ENCODE measurements around the gene TSHR.
"Not testable (repeated sequence)": the region's sequence is repeated elsewhere in the genome, so short reads cannot be mapped to it uniquely, and the experiment has no call there.

The TSHR gene

GRCh38 chr14:81005540-81006228 is 50.3 kb downstream of the TSHR start:
- TF ChIP-seq POLR2A (IDR thresholded peaks at IDR 0.05; ENCODE audit: low read depth, low read length) (no peak), TAF1 (IDR thresholded peaks at IDR 0.05; ENCODE audit: borderline replicate concordance, low read depth, low read length) (no peak), POLR2AphosphoS5 (IDR thresholded peaks at IDR 0.05; ENCODE audit: low read depth, low read length) (no peak)
- DNase-seq (ENCODE audit: insufficient read length) = no peak
- FAIRE-seq = no peak

GRCh38 chr14:81006266-81006665 is 50.8 kb downstream of the TSHR start:
- FAIRE-seq (no peak), DNase-seq (ENCODE audit: insufficient read length) (no peak)
- TF ChIP-seq POLR2AphosphoS5 (IDR thresholded peaks at IDR 0.05; ENCODE audit: low read depth, low read length) = no peak
- TF ChIP-seq TAF1 (IDR thresholded peaks at IDR 0.05; ENCODE audit: borderline replicate concordance, low read depth, low read length) = no peak
- no peak for TF ChIP-seq POLR2A (IDR thresholded peaks at IDR 0.05; ENCODE audit: low read depth, low read length)

GRCh38 chr14:81007131-81007530 is 51.7 kb downstream of the TSHR start:
- no peak for DNase-seq (ENCODE audit: insufficient read length)
- no peak for FAIRE-seq
- no peak for TF ChIP-seq POLR2A (IDR thresholded peaks at IDR 0.05; ENCODE audit: low read depth, low read length)
- TF ChIP-seq POLR2AphosphoS5 (IDR thresholded peaks at IDR 0.05; ENCODE audit: low read depth, low read length) = no peak
- TF ChIP-seq TAF1 (IDR thresholded peaks at IDR 0.05; ENCODE audit: borderline replicate concordance, low read depth, low read length) = no peak

- TF ChIP-seq POLR2AphosphoS5 (IDR thresholded peaks at IDR 0.05; ENCODE audit: low read depth, low read length) (no peak), POLR2A (IDR thresholded peaks at IDR 0.05; ENCODE audit: low read depth, low read length) (no peak), TAF1 (IDR thresholded peaks at IDR 0.05; ENCODE audit: borderline replicate concordance, low read depth, low read length) (no peak)
- no peak for FAIRE-seq
Observed at GRCh38 chr14:81009346-81009745, 53.9 kb downstream of the TSHR start.

GRCh38 chr14:81018251-81018650 is 62.8 kb downstream of the TSHR start:
- DNase-seq (ENCODE audit: insufficient read length) = no peak
- TF ChIP-seq POLR2A (IDR thresholded peaks at IDR 0.05; ENCODE audit: low read depth, low read length) (no peak), POLR2AphosphoS5 (IDR thresholded peaks at IDR 0.05; ENCODE audit: low read depth, low read length) (no peak)
- no peak for FAIRE-seq

More at GRCh38 chr14:81009346-81009745, 53.9 kb downstream of the TSHR start:
- no peak for DNase-seq (ENCODE audit: insufficient read length)

GRCh38 chr14:81018684-81019083 is 63.3 kb downstream of the TSHR start:
- DNase-seq (ENCODE audit: insufficient read length) = no peak
- no peak for TF ChIP-seq POLR2A (IDR thresholded peaks at IDR 0.05; ENCODE audit: low read depth, low read length)
- no peak for TF ChIP-seq POLR2AphosphoS5 (IDR thresholded peaks at IDR 0.05; ENCODE audit: low read depth, low read length)
- no peak for TF ChIP-seq TAF1 (IDR thresholded peaks at IDR 0.05; ENCODE audit: borderline replicate concordance, low read depth, low read length)
- no peak for FAIRE-seq

- not testable (repeated sequence) for DNase-seq (ENCODE audit: insufficient read length); FAIRE-seq
Observed at GRCh38 chr14:81019113-81019512, 63.7 kb downstream of the TSHR start.

GRCh38 chr14:81023095-81023710 is 67.8 kb downstream of the TSHR start:
- no peak for DNase-seq (ENCODE audit: insufficient read length)
- no peak for TF ChIP-seq POLR2AphosphoS5 (IDR thresholded peaks at IDR 0.05; ENCODE audit: low read depth, low read length)
- no peak for TF ChIP-seq TAF1 (IDR thresholded peaks at IDR 0.05; ENCODE audit: borderline replicate concordance, low read depth, low read length)
- TF ChIP-seq POLR2A (IDR thresholded peaks at IDR 0.05; ENCODE audit: low read depth, low read length) = no peak
- FAIRE-seq = no peak

- FAIRE-seq = no peak
- TF ChIP-seq POLR2AphosphoS5 (IDR thresholded peaks at IDR 0.05; ENCODE audit: low read depth, low read length) (no peak), POLR2A (IDR thresholded peaks at IDR 0.05; ENCODE audit: low read depth, low read length) (no peak), TAF1 (IDR thresholded peaks at IDR 0.05; ENCODE audit: borderline replicate concordance, low read depth, low read length) (no peak)
- no peak for DNase-seq (ENCODE audit: insufficient read length)
Observed at GRCh38 chr14:81028461-81028860, 73.0 kb downstream of the TSHR start.

GRCh38 chr14:81031488-81031887 is 76.1 kb downstream of the TSHR start:
- DNase-seq (ENCODE audit: insufficient read length) (no peak), FAIRE-seq (no peak)
- TF ChIP-seq TAF1 (IDR thresholded peaks at IDR 0.05; ENCODE audit: borderline replicate concordance, low read depth, low read length) = no peak
- no peak for TF ChIP-seq POLR2AphosphoS5 (IDR thresholded peaks at IDR 0.05; ENCODE audit: low read depth, low read length)
- no peak for TF ChIP-seq POLR2A (IDR thresholded peaks at IDR 0.05; ENCODE audit: low read depth, low read length)

- FAIRE-seq = no peak
- TF ChIP-seq POLR2AphosphoS5 (IDR thresholded peaks at IDR 0.05; ENCODE audit: low read depth, low read length) (no peak), POLR2A (IDR thresholded peaks at IDR 0.05; ENCODE audit: low read depth, low read length) (no peak), TAF1 (IDR thresholded peaks at IDR 0.05; ENCODE audit: borderline replicate concordance, low read depth, low read length) (no peak)
- no peak for DNase-seq (ENCODE audit: insufficient read length)
Observed at GRCh38 chr14:81033698-81034240, 78.3 kb downstream of the TSHR start.

GRCh38 chr14:81042438-81042837 is 87.0 kb downstream of the TSHR start:
- TF ChIP-seq POLR2A (IDR thresholded peaks at IDR 0.05; ENCODE audit: low read depth, low read length) = no peak
- TF ChIP-seq POLR2AphosphoS5 (IDR thresholded peaks at IDR 0.05; ENCODE audit: low read depth, low read length) = no peak
- TF ChIP-seq TAF1 (IDR thresholded peaks at IDR 0.05; ENCODE audit: borderline replicate concordance, low read depth, low read length) = no peak
- DNase-seq (ENCODE audit: insufficient read length) = no peak
- no peak for FAIRE-seq
